OCI-LY7 (cell line): Measurements from ENCODE around the gene SLC35F2.

Experiments used
- CTCF ChIP-seq: fragments of 200-600 bp; sonication (generic); conservative IDR thresholded peaks from 2 replicates; pipeline ENCODE4 v1.5.1; 2014; ENCODE audit warnings: mild to moderate bottlenecking, antibody characterized with exemption, low read length, moderate library complexity, mixed read lengths
- EZH2phosphoT487 ChIP-seq: fragments of 200-600 bp; sonication (generic); IDR thresholded peaks from 2 replicates; pipeline ENCODE4 v1.6.1; 2018; ENCODE audit warnings: low read depth, borderline replicate concordance, mild to moderate bottlenecking, mixed run types, antibody characterized with exemption, low read length, moderate library complexity, mixed read lengths

- TF ChIP-seq EZH2phosphoT487 (no peak), CTCF (no peak)
Measured at GRCh38 chr11:107756553-107756952, 102.0 kb downstream of the SLC35F2 start.
